K562 (cell line): ENCODE measurements around the gene VGF. TPM values are rescaled to one million over a fixed set of nuclear protein-coding genes. Genes with fewer than 3 reads are reported as not detected.

ENCODE experiments used
- ARID1B ChIP-seq: fragments of 450-650 bp; IDR thresholded peaks from 2 replicates; pipeline ENCODE4 v1.6.1; 2016; ENCODE audit warnings: antibody characterized with exemption, mild to moderate bottlenecking, inconsistent platforms
- BACH1 ChIP-seq: fragments of 200-800 bp; sonication (Bioruptor generic); IDR thresholded peaks from 2 replicates; pipeline ENCODE4 v1.6.1; 2016; ENCODE audit warnings: missing genetic modification characterization, missing compliant biosample characterization
- CBFB ChIP-seq: sonication (generic); formaldehyde crosslinking; IDR thresholded peaks from 2 replicates; pipeline ENCODE4 v1.4.0; 2020; ENCODE audit warnings: mild to moderate bottlenecking, missing genetic modification reagents
- CREB3L1 ChIP-seq: fragments of 450-650 bp; IDR thresholded peaks from 2 replicates; pipeline ENCODE4 v1.6.1; 2014; ENCODE audit warnings: low read depth, mild to moderate bottlenecking, moderate library complexity, borderline replicate concordance
- E2F3 ChIP-seq: fragments of 250-450 bp; sonication (Bioruptor Pico); IDR thresholded peaks from 2 replicates; pipeline ENCODE4 v1.4.0; 2020; ENCODE audit warnings: mild to moderate bottlenecking
- KHSRP ChIP-seq: fragments of 450-650 bp; IDR thresholded peaks from 2 replicates; pipeline ENCODE4 v1.6.1; 2017
- MTA2 ChIP-seq: fragments of 450-650 bp; IDR thresholded peaks from 2 replicates; pipeline ENCODE4 v1.6.1; 2016; ENCODE audit warnings: low read depth
- POLR2AphosphoS2 ChIP-seq: IDR thresholded peaks from 2 replicates; pipeline ENCODE4 v1.6.1; 2012; ENCODE audit warnings: low read length, improper control_type of control experiment
- PPARD ChIP-seq: fragments of 250-450 bp; sonication (Bioruptor Pico); IDR thresholded peaks from 2 replicates; pipeline ENCODE4 v1.8.0; 2022; ENCODE audit warnings: inconsistent platforms, mild to moderate bottlenecking, moderate library complexity
- PURB ChIP-seq: sonication (generic); formaldehyde crosslinking; IDR thresholded peaks from 2 replicates; pipeline ENCODE4 v1.9.0; 2021; ENCODE audit warnings: low read depth, mild to moderate bottlenecking, missing genetic modification reagents
- RAD21 ChIP-seq, 2 experiments: fragments of 250-450 bp in 1 of 2; fragments of 450-650 bp in 1 of 2; sonication (Bioruptor Pico) in 1 of 2; formaldehyde crosslinking in 1 of 2; IDR thresholded peaks in 1 of 2; conservative IDR thresholded peaks in 1 of 2; 2 replicates each; pipeline versions ENCODE4 v1.4.0 to v1.8.0; 2020 to 2022; ENCODE audit warnings: mild to moderate bottlenecking in 2 of 2, moderate library complexity in 1 of 2
- RFX1 ChIP-seq: fragments of 450-650 bp; IDR thresholded peaks from 2 replicates; pipeline ENCODE4 v1.6.1; 2016; ENCODE audit warnings: mild to moderate bottlenecking, moderate library complexity
- SAP30 ChIP-seq: fragments of 200-600 bp; sonication (generic); IDR thresholded peaks from 2 replicates; pipeline ENCODE4 v1.6.1; 2012; ENCODE audit warnings: borderline replicate concordance, low read depth, mild to moderate bottlenecking, moderate library complexity, low read length, control low read depth, inconsistent platforms; ENCODE audit not compliant: insufficient read depth, poor library complexity, severe bottlenecking
- SMC3 ChIP-seq: conservative IDR thresholded peaks from 2 replicates; pipeline ENCODE4 v1.6.1; 2011; ENCODE audit warnings: low read depth, low read length, improper control_type of control experiment; ENCODE audit not compliant: insufficient read depth
- SRSF3 ChIP-seq: fragments of 200-400 bp; formaldehyde crosslinking; IDR thresholded peaks from 2 replicates; pipeline ENCODE4 v1.6.1; 2016; ENCODE audit warnings: mild to moderate bottlenecking, low read length, moderate library complexity; ENCODE audit not compliant: insufficient read depth
- THRB ChIP-seq: fragments of 450-650 bp; formaldehyde crosslinking; conservative IDR thresholded peaks from 2 replicates; pipeline ENCODE4 v1.4.0; 2022; ENCODE audit warnings: mild to moderate bottlenecking, missing genetic modification characterization
- TRIM28 ChIP-seq: fragments of 450-650 bp; IDR thresholded peaks from 2 replicates; pipeline ENCODE4 v1.6.1; 2017
- ZBTB34 ChIP-seq: fragments of 250-450 bp; sonication (Bioruptor Pico); IDR thresholded peaks from 2 replicates; pipeline ENCODE4 v1.8.0; 2021; ENCODE audit warnings: mild to moderate bottlenecking, moderate library complexity
- ZFP1 ChIP-seq: fragments of 450-650 bp; formaldehyde crosslinking; IDR thresholded peaks from 2 replicates; pipeline ENCODE4 v1.4.0; 2020; ENCODE audit warnings: mild to moderate bottlenecking, mixed read lengths
- ZNF280A ChIP-seq: fragments of 450-650 bp; IDR thresholded peaks from 2 replicates; pipeline ENCODE4 v1.6.1; 2018; ENCODE audit warnings: mild to moderate bottlenecking, low read depth; ENCODE audit not compliant: partially characterized antibody
- ZNF3 ChIP-seq: fragments of 250-450 bp; sonication (Bioruptor Pico); IDR thresholded peaks from 2 replicates; pipeline ENCODE4 v1.5.0; 2021; ENCODE audit warnings: mild to moderate bottlenecking, moderate library complexity
- ZNF551 ChIP-seq: fragments of 250-450 bp; sonication (Bioruptor Pico); IDR thresholded peaks from 2 replicates; pipeline ENCODE4 v1.5.0; 2021; ENCODE audit warnings: mild to moderate bottlenecking, moderate library complexity
- ZNF778 ChIP-seq: fragments of 450-650 bp; formaldehyde crosslinking; IDR thresholded peaks from 2 replicates; pipeline ENCODE4 v1.4.0; 2020; ENCODE audit warnings: mild to moderate bottlenecking, moderate library complexity
- polyA plus RNA-seq, 8 experiments: library from polyadenylated mRNA; depleted of rRNA in 4 of 8; stranded (reverse) in 5 of 8; unstranded in 3 of 8; fragments of >200 nt; fragmentation: Nextera tagmentation in 2 of 8; fragmentation: Illumina TruSeq in 1 of 8; extraction: Ambion mirVana in 2 of 8; extraction: Trizol in 1 of 8; gene quantifications; 2 replicates each; pipeline versions ENCODE4 v1.2.1 to v1.2.3, GENCODE V29; 2011 to 2014; ENCODE audit warnings: inconsistent platforms in 1 of 8, missing spikeins in 1 of 8
- total RNA-seq, 7 experiments: library from RNA; depleted of rRNA in 6 of 7; stranded (reverse); fragments of >200 nt in 6 of 7; fragmentation: Illumina TruSeq in 2 of 7; extraction: Trizol in 2 of 7; gene quantifications; 2 replicates each; pipeline versions ENCODE4 v1.2.1 to v1.2.3, GENCODE V29; 2011 to 2021; ENCODE audit warnings: low replicate concordance in 1 of 7

VGF gene
- total and polyA plus RNA-seq, 9 of the 15 experiments (the other 6 are each of a cell fraction or from before 2014, with no cell fraction given), result 0.03 to 5.7 (median 0.34) TPM

GRCh38 chr7:101165075-101165957, at the start of gene VGF (continued):
- TF ChIP-seq SMC3 (no peak), MTA2 (no peak), BACH1 (tag) (no peak), ARID1B (no peak), ZBTB34 (CRISPR knock-in tag) (no peak), PURB (CRISPR knock-in tag) (no peak), ZNF280A (no peak), CREB3L1 (no peak), SAP30 (peak; percentile 79), E2F3 (CRISPR knock-in tag) (no peak; the same call in none of the 2 replicates), CBFB (CRISPR knock-in tag) (no peak), PPARD (no peak), POLR2AphosphoS2 (no peak), ZNF551 (CRISPR knock-in tag) (no peak), KHSRP (no peak), TRIM28 (no peak), RAD21 (CRISPR knock-in tag; conservative IDR thresholded peaks at IDR 0.05 in 1 of 2, IDR thresholded peaks at IDR 0.05 in 1 of 2) (no peak), ZNF778 (CRISPR knock-in tag) (no peak), ZNF3 (no peak), SRSF3 (no peak), RFX1 (no peak), ZFP1 (no peak), THRB (CRISPR knock-in tag) (peak; percentile 68; the same call in 1 of the 2 replicates)
